ENCODE measurements around the gene SYNGR1.

DNA sequence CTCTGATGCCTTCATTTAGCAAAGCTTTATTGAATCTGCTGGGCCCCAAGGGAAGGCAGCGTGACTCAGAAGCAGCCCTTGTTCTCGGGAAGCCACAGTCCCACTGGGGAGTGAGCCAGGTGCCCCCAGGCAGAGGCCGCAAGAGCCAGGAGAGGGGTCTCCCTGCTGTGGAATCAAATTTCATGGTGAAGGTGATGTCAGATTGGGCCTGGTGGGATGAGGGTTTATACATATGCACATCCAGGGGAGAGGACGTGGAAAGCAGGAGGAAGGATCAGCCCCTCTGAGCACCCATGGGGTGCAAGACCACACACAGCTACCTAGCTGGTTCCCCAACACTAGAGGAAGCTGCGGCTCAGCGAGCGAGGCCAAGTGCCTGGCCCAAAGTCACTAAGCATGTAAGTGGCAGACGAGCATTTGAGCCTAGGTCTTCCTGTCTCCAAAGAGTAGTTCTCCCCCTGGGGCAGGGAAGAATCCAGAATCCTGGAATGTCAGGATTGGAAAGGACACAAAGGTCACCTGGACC, 2.0 kb downstream of the SYNGR1 start:
- TF ChIP-seq, protein P1, sequence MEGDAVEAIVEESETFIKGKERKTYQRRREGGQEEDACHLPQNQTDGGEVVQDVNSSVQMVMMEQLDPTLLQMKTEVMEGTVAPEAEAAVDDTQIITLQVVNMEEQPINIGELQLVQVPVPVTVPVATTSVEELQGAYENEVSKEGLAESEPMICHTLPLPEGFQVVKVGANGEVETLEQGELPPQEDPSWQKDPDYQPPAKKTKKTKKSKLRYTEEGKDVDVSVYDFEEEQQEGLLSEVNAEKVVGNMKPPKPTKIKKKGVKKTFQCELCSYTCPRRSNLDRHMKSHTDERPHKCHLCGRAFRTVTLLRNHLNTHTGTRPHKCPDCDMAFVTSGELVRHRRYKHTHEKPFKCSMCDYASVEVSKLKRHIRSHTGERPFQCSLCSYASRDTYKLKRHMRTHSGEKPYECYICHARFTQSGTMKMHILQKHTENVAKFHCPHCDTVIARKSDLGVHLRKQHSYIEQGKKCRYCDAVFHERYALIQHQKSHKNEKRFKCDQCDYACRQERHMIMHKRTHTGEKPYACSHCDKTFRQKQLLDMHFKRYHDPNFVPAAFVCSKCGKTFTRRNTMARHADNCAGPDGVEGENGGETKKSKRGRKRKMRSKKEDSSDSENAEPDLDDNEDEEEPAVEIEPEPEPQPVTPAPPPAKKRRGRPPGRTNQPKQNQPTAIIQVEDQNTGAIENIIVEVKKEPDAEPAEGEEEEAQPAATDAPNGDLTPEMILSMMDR (IDR thresholded peaks at IDR 0.05): no peak
- no peak for TF ChIP-seq TCF7L2 (IDR thresholded peaks at IDR 0.05; ENCODE audit: low read depth, low read length)
- no peak for TF ChIP-seq SIN3A (IDR thresholded peaks at IDR 0.05; ENCODE audit: borderline replicate concordance, insufficient read depth, low read depth, low read length)
- no peak for TF ChIP-seq REST (IDR thresholded peaks at IDR 0.05; ENCODE audit: insufficient read depth in 1 of 2, low read depth in 2 of 2, low read length in 1 of 2)
